GM19025 (cell line): ENCODE measurements around the gene PML.

Source experiments
- ATAC-seq: cut with Tn5 transposase; IDR thresholded peaks from one replicate; pipeline ENCODE4 v1.9.1; 2021; ENCODE audit warnings: mild to moderate bottlenecking, low read depth, moderate library complexity; ENCODE audit not compliant: unreplicated experiment

PML gene

GRCh38 chr15:73984208-73984979 is 10.1 kb upstream of the PML start:
- ATAC-seq = no peak

GRCh38 chr15:73985101-73985873 is 9.2 kb upstream of the PML start:
- no peak for ATAC-seq

GRCh38 chr15:73986055-73986775 is 8.3 kb upstream of the PML start:
- no peak for ATAC-seq

- ATAC-seq = no peak
These were observed 7.8 kb upstream of the PML start for GRCh38 chr15:73986776-73987056.

- ATAC-seq = no peak
These were observed 7.3 kb upstream of the PML start for GRCh38 chr15:73987250-73987649.

GRCh38 chr15:73987681-73988444 is 6.7 kb upstream of the PML start:
- ATAC-seq = no peak

- ATAC-seq = no peak
These were observed 6.0 kb upstream of the PML start for GRCh38 chr15:73988445-73988969.

- ATAC-seq = no peak
These were observed 5.3 kb upstream of the PML start for GRCh38 chr15:73989001-73989798.

- ATAC-seq = no peak
These were observed 4.1 kb upstream of the PML start for GRCh38 chr15:73990250-73991005.

- no peak for ATAC-seq
These were observed 3.3 kb upstream of the PML start for GRCh38 chr15:73991260-73991659.

- peak; percentile 76 for ATAC-seq
These were observed 2.6 kb upstream of the PML start, which contains the start of gene STOML1 for GRCh38 chr15:73991726-73992593. TSS of gene STOML1 (minus strand) at chr15:73992295. CDS start at chr15:73992223, 72 bp downstream.

GRCh38 chr15:73992594-73992898 is 2.0 kb upstream of the PML start:
- ATAC-seq = no peak

GRCh38 chr15:73993211-73993994 is 1.1 kb upstream of the PML start:
- ATAC-seq = no peak

GRCh38 chr15:73994912-73995622 is 551 bp downstream of the PML start:
- no peak for ATAC-seq

GRCh38 chr15:73996267-73996666 is 1.8 kb downstream of the PML start:
- ATAC-seq = no peak

- ATAC-seq = no peak
These were observed 2.4 kb downstream of the PML start for GRCh38 chr15:73996939-73997338.

- ATAC-seq = no peak
These were observed 3.5 kb downstream of the PML start for GRCh38 chr15:73997986-73998385.
